NCI-H2107 (cell line): Measurements from ENCODE around the gene MND1.
A peak's percentile ranks its signal among the peaks of the same experiment; 100 is the strongest.
"Not testable (repeated sequence)": the region's sequence is repeated elsewhere in the genome, so short reads cannot be mapped to it uniquely, and the experiment has no call there.

Experiments
- DNase-seq: peaks from one replicate; lab custom pipeline; 2025; lab: John Stamatoyannopoulos, UW

MND1 gene

DNA sequence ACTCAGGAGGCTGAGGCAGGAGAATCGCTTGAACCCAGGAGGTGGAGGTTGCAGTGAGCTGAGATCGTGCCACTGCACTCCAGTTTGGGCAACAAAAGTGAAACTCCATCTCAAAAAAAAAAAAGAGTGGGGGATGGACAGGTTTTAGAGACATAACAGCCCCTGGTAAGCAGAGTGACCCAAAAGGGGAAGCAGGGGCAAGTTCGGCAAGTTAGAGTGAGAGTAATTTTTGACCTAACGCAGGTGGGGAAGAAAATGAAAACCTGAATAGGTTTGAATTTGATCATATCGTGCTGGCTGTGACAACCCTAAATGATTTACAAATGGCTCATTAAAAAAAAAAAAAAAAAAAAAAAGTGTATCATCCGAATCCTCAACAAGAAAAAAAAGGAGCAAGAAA, 96.0 kb downstream of the MND1 start:
- DNase-seq, result no peak

DNA sequence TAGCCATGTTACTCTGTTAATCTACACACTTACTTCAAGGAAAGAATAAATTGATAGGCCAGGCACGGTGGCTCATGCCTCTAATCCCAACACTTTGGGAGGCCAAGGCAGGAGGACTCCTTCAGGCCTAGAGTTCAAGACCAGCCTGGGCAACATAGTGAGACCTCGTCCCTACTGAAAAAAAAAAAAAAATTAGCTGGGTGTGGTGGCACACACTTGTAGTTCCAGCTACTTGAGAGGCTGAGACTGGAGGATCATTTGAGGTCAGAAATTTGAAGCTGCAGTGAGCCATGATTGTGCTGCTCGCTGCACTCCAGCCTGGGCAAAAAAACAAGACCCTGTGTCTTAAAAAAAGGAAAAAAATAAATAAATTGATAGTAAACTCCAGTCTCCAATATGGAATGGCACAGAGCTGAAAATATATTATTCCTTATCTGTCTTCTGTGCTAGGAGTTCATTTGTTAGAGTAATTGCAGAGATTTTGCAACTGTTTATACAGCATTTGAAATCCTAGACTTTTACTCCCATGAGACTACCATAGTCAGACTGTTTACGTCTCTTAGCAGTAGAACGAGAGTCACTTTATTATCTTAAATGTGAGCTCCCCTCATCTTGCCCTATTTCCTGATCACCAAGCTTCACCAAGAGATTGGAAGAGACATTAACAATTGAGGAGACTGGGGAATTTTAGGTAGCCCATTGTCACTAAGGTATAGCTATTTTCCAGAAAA, 102.9 kb downstream of the MND1 start:
- peak; percentile 1 for DNase-seq

DNA sequence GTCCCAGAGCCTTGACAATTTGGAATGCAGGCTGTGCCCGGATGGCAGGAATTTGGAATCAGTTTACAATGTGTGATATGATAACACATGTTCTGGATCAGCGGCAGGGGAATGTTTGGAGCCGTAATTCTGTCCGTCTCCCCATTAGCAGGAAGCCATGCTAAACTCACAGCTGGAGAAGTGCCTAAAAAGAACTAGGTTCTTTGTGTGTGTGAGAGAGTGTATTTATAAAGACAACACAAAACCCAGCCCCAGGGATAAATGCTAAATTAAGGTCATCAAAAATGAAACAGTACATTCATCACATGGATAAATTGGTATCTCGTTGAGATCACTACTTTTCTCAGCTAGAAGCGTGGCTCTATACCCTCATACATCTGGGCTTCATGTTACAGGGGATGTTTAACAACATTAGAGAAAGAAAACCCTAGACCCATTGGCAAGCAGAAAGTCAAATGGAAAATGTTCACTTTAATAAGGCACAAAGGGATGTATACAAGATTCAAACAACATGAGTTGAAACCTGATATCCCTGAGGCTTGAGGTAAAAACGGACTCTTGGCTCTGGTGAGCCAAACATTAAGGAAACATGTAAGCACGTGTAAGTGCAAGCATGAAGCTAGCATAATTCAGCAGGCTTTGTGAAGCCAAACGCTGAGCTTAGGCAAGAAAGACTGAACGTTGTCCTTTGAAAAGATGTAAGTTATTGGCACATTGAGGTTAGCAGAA, 103.7 kb downstream of the MND1 start:
- peak; percentile 6 for DNase-seq

DNA sequence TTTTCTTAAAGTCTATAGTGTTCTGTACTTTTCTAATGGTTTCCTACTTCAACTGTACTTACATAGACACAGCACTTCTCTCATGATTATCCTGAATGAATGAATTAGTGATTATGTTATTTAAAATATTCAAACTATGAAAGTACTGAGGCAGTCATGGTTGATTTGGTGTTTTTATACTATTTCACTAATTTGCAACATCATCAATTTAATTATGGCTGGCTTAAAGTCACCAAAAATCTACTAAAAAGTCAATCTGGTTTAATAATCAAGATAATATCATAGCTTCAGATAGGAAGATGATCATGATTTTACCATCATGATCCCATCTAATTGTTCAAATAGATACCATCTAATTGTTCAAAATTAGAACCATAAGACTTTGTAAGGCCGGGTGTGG, 104.8 kb downstream of the MND1 start:
- DNase-seq, result no peak

DNA sequence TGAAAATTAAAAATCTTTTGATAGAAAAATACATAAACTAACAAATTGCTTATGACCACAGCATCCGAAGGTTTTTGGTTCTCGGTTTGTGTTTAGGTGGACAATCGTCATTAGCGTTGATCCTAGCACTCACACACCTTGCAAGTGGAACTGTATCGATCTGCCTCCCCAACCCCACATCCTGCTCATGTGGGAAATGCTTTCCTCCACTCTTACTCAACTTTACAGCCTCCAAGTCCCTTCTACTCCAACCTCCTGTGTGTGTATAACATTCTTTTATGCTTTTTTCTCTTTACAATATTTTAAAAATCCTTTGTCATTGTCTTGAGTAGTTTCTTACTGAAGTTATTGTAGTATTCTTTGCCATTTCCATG, 106.0 kb downstream of the MND1 start:
- no peak for DNase-seq

DNA sequence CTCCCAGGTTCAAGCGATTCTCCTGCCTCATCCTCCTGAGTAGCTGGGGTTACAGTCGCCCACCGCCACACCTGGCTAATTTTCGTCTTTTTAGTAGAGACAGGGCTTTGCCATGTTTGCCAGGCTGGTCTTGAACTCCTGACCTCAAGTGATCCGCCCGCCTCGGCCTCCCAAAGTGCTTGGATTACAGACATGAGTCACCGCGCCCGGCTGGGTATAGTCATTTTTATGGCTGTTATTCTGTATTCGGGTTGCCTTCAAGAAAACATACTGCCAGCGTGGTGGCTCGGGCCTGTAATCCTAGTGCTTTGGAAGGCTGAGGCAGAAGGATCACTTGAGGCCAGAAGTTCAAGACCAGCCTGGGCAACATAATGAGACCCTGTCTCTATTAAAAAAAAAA, 106.7 kb downstream of the MND1 start:
- not testable (repeated sequence) for DNase-seq

DNA sequence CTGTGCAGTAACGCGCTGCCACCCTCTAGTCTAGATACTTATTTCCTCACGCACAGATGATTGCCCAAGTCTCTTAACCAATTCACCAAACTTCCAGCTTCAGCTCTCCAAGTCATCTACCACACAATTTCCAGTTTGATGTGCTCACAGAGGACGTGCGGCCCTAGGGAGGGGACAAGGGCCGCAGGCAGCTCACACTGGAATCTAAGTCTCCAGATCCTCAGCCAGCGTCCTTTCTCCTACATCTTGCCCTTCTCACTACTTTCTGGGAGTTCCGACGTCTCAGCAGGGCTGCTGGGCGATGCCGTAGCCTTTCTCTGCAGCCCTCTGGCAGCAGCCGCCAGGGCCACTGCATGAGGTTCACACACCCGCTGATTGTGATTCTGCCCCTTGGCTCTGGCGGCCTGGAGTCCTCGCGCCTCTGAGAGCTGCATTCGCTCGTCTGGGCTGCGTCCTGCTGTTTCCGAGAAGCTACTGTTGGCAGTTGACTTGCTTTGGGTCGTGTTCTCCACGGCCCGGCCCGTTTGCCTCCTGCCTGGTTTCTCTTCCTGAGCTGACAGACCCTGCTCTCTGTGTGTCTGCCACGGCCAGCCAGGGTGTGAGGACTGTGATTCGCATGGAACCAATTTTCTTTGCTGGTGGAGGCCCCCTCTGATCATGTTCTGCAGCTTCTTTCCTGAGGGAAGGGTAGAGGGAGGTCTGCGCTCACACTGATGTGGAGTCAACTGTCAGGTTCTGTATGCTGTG, 107.6 kb downstream of the MND1 start:
- no peak for DNase-seq

DNA sequence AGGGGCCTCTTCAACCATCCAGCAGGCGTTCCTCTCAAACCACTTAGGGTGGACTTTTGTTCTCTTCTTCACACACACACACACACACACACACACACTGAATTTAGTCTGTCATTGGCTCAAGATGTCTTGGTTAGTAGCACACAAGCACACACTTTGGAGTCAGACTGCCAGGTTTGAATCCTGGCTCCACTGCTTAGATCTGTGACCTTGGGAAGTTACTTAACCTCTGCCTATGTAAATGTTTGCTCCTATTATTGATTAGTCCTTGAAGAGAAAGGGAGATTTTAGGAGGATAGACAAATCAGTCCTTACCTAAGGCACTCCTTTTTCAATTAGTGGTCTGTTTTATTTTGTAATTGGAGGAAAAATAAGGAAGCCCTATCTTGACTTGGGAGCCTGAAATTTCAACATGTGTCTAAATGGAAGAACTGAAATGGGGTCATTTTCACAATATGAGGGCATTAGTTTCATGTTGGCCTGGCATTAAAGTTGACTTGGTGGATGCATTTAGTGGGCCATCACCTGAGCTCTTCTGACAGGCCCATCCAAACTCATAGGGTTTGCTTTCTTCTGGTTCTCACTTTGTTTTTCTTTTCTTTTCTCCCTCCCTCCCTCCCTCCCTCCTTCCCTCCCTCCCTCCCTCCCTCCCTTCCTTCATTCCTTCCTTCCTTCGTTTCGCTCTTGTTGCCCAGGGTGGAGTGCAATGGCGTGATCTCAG, 108.3 kb downstream of the MND1 start:
- DNase-seq, result no peak

DNA sequence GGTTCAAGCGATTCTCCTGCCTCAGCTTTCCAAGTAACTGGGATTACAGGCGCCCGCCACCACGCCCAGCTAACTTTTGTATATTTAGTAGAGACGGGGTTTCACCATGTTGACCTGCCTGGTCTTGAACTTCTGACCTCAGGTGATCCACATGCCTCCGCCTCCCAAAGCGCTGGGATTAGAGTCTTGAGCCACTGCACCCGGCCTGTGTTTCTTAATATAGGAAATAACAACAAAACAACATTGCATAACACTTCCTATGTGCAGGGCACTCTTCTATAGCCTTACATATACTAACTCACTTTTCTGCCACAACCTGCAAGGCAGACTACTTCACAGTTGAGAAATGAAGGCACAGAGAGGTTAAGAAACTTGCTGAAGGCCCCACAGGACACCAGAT, 108.9 kb downstream of the MND1 start:
- DNase-seq, result no peak

DNA sequence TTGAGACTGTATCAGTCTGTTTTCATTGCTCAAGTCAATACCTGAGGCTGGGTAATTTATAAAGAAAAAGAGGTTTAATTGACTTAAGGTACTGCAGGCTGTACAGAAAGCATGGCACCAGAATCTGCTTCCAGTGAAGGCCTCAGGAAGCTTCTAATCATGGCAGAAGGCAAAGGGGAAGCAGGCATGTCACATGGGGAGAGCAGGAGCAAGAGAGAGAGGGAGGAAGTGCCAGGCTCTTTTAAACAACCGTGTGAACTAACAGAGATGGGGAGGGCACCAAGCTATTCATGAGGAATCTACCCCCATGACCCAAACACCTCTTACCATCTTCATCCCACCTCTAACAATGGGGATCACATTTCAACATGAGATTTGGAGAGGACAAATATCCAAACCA, 114.5 kb downstream of the MND1 start:
- no peak for DNase-seq

DNA sequence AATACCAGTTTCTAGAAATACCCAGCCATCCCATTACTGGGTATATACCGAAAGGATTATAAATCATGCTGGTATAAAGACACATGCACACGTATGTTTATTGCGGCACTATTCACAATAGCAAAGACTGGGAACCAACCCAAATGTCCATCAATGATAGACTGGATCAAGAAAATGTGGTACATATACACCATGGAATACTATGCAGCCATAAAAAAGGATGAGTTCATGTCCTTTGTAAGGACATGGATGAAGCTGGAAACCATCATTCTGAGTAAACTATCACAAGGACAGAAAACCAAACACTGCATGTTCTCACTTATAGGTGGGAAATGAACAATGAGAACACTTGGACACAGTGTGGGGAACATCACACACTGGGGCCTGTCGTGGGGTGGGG, 117.1 kb downstream of the MND1 start:
- DNase-seq, result not testable (repeated sequence)

DNA sequence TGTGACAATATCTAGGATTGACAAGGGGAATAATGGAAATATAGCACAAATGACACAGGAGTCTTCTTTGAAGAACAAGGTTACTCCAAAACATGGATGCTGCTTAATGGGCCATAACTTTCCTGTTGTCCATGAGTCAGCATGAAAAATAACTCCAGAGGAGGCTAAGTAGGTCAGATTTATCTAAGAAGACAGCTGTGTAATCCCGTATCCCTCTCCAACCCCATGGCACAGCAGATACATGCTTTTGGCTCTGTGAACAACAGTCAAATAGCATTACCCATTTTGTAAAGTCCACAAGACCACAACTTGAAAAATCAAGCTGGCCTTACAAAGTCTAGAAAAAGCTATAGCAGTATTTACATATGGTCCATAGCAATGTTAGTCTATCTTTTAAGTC, 119.6 kb downstream of the MND1 start:
- DNase-seq, result no peak
